AG10803 (cell line): Measurements from ENCODE around the gene BDKRB2.

Source experiments
- DNase-seq: peaks from one replicate; pipeline ENCODE4 v3.0.0; 2010; ENCODE audit warnings: low read depth
- H3K4me3 ChIP-seq: 2 replicates; pipeline ENCODE4 v1.5.1; 2011; ENCODE audit warnings: mild to moderate bottlenecking, low read length, control low read depth
- TF ChIP-seq, protein P1 (sequence below): conservative IDR thresholded peaks from 2 replicates; pipeline ENCODE4 v1.5.1; 2011; ENCODE audit warnings: mild to moderate bottlenecking, low read length, control low read depth, inconsistent platforms

The BDKRB2 gene

DNA sequence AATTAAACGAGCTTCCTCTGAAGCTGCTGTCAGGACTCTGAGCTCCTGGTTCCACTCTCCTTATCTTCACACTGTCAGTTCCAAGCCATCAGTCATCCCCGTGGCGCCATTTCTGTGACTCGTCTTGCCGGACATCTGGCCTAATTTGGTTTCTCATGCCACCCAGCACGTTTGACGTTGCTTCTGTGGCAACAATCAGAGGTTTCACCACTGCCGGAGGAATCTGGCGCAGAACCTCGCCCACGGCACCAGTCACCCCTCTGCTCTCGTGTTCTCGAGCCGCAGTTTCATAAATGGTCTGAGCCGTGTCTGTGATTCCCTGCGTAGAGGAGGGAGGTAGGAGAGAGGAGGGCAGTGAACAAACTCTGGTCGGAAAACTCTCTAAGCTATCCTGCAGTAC is 81.0 kb downstream of the BDKRB2 start:
- DNase-seq: peak; percentile 55
- TF ChIP-seq, protein P1, sequence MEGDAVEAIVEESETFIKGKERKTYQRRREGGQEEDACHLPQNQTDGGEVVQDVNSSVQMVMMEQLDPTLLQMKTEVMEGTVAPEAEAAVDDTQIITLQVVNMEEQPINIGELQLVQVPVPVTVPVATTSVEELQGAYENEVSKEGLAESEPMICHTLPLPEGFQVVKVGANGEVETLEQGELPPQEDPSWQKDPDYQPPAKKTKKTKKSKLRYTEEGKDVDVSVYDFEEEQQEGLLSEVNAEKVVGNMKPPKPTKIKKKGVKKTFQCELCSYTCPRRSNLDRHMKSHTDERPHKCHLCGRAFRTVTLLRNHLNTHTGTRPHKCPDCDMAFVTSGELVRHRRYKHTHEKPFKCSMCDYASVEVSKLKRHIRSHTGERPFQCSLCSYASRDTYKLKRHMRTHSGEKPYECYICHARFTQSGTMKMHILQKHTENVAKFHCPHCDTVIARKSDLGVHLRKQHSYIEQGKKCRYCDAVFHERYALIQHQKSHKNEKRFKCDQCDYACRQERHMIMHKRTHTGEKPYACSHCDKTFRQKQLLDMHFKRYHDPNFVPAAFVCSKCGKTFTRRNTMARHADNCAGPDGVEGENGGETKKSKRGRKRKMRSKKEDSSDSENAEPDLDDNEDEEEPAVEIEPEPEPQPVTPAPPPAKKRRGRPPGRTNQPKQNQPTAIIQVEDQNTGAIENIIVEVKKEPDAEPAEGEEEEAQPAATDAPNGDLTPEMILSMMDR: no peak
- no peak overlapping the region for H3K4me3 ChIP-seq

DNA sequence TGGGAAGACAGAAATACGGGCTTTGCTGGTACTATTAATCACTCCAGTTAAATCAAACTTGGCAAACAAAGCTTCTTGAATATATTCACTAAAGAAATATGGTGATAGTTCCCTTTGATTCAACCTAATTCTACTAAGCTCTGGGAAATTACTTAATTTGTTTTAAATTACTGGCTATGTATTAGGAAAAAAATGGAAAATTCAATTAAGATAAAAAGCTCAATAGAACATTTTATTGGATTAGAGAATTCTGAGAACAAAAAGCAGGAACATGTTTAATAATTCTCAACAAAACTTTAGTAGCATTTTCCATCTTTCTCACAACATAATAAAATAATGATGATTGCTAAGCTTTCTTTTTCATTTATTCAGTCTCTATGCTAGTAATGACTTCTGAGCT is 81.6 kb downstream of the BDKRB2 start:
- H3K4me3 ChIP-seq: no peak overlapping the region
- no peak for DNase-seq
- TF ChIP-seq, protein P1: no peak

DNA sequence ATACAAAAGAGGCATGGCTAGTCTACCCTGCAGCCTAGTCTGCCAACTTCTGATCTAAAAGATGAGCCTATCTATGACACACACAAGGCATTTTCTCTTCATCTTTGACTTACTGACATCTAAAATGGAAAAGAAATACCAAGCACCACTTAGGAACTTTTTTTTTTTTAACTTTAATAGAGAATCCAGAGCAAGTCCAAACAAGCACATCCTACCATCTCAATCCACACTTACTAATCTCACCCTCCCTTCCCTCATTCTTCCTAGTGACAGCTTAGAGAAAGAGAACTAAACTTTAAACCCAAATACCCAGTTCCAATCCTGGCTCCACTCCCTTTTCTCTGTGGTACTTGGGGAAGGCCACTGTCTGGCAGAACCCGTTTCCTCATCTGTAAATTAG is 83.2 kb downstream of the BDKRB2 start:
- TF ChIP-seq, protein P1: no peak
- H3K4me3 ChIP-seq: no peak overlapping the region
- no peak for DNase-seq
